SJSA1 (cell line): ENCODE measurements around the gene FEV. TPM values are rescaled to one million over a fixed set of nuclear protein-coding genes. Genes with fewer than 3 reads are reported as not detected.

Experiments used
- DNase-seq, 2 experiments: peaks; one replicate each; pipeline ENCODE4 v3.0.0-alpha.2; 2015 to 2020; ENCODE audit warnings: low spot score in 2 of 2, low read depth in 1 of 2
- H3K27ac ChIP-seq: fragments of 250-450 bp; sonication (Bioruptor Pico); 2 replicates; pipeline ENCODE4 v1.5.1; 2020; ENCODE audit warnings: mild to moderate bottlenecking, moderate library complexity
- H3K27me3 ChIP-seq: fragments of 250-450 bp; sonication (Bioruptor Pico); replicated peaks from 2 replicates; pipeline ENCODE4 v1.5.1; 2020; ENCODE audit warnings: mild to moderate bottlenecking, moderate library complexity
- H3K36me3 ChIP-seq: fragments of 250-450 bp; sonication (Bioruptor Pico); 2 replicates; pipeline ENCODE4 v1.5.1; 2020; ENCODE audit warnings: mild to moderate bottlenecking
- H3K4me1 ChIP-seq: fragments of 250-450 bp; sonication (Bioruptor Pico); replicated peaks from 2 replicates; pipeline ENCODE4 v1.6.1; 2021; ENCODE audit warnings: mild to moderate bottlenecking
- H3K4me3 ChIP-seq: fragments of 250-450 bp; sonication (Bioruptor Pico); 2 replicates; pipeline ENCODE4 v1.5.1; 2020; ENCODE audit warnings: mild to moderate bottlenecking
- H3K9me3 ChIP-seq: fragments of 250-450 bp; sonication (Bioruptor Pico); replicated peaks from 2 replicates; pipeline ENCODE4 v1.5.1; 2020; ENCODE audit warnings: mild to moderate bottlenecking
- total RNA-seq: library from RNA; depleted of rRNA; stranded (reverse); fragments of >200 nt; shearing (Covaris generic); gene quantifications from 2 replicates; pipeline ENCODE4 v1.2.3, GENCODE V29; 2014

The FEV gene
- total RNA-seq, 1 experiment from 2014 or later, result not detected

GRCh38 chr2:219022616-219023015, 37.6 kb upstream of the FEV start:
- Histone ChIP-seq H3K36me3 (no peaks in the 10 kb centered on the region), H3K27me3 (peaks cover 39% of the 10 kb centered on the region)
- DNase-seq, result no peak

GRCh38 chr2:219022041-219022440, 37.1 kb upstream of the FEV start:
- H3K4me3 ChIP-seq, result no peak overlapping the region
- DNase-seq, result no peak
- no peaks in the 10 kb centered on the region for H3K4me1 ChIP-seq
- H3K9me3 ChIP-seq, result no peaks in the 10 kb centered on the region
- H3K36me3 ChIP-seq, result no peaks in the 10 kb centered on the region
- no peak overlapping the region for H3K27ac ChIP-seq
- peaks cover 39% of the 10 kb centered on the region for H3K27me3 ChIP-seq

More at GRCh38 chr2:219022616-219023015, 37.6 kb upstream of the FEV start:
- no peak overlapping the region for H3K27ac ChIP-seq
- no peaks in the 10 kb centered on the region for H3K9me3 ChIP-seq
- no peaks in the 10 kb centered on the region for H3K4me1 ChIP-seq
- H3K4me3 ChIP-seq, result no peak overlapping the region

GRCh38 chr2:219021591-219021990, 36.6 kb upstream of the FEV start:
- DNase-seq, result no peak
- Histone ChIP-seq H3K27ac (no peak overlapping the region), H3K27me3 (peaks cover 39% of the 10 kb centered on the region), H3K36me3 (no peaks in the 10 kb centered on the region), H3K9me3 (no peaks in the 10 kb centered on the region), H3K4me3 (no peak overlapping the region), H3K4me1 (no peaks in the 10 kb centered on the region)

- Histone ChIP-seq H3K27ac (no peak overlapping the region), H3K36me3 (no peaks in the 10 kb centered on the region), H3K27me3 (peaks cover 31% of the 10 kb centered on the region), H3K4me1 (no peaks in the 10 kb centered on the region), H3K4me3 (no peak overlapping the region), H3K9me3 (no peaks in the 10 kb centered on the region)
- no peak for DNase-seq
Observed at GRCh38 chr2:219020604-219021365, 35.8 kb upstream of the FEV start.

- no peaks in the 10 kb centered on the region for H3K9me3 ChIP-seq
- H3K27ac ChIP-seq, result no peak overlapping the region
- peaks cover 21% of the 10 kb centered on the region for H3K27me3 ChIP-seq
- no peak overlapping the region for H3K4me3 ChIP-seq
- DNase-seq, result no peak
- H3K36me3 ChIP-seq, result no peaks in the 10 kb centered on the region
- H3K4me1 ChIP-seq, result no peaks in the 10 kb centered on the region
Observed at GRCh38 chr2:219019436-219019835, 34.5 kb upstream of the FEV start.

- Histone ChIP-seq H3K9me3 (no peaks in the 10 kb centered on the region), H3K27ac (no peak overlapping the region), H3K4me1 (no peaks in the 10 kb centered on the region), H3K27me3 (peaks cover 20% of the 10 kb centered on the region), H3K4me3 (no peak overlapping the region), H3K36me3 (no peaks in the 10 kb centered on the region)
- no peak for DNase-seq
Observed at GRCh38 chr2:219018726-219019125, 33.7 kb upstream of the FEV start.

GRCh38 chr2:219018286-219018685, 33.3 kb upstream of the FEV start:
- H3K4me1 ChIP-seq, result no peaks in the 10 kb centered on the region
- no peak for DNase-seq
- peaks cover 15% of the 10 kb centered on the region for H3K27me3 ChIP-seq
- no peak overlapping the region for H3K4me3 ChIP-seq
- H3K36me3 ChIP-seq, result no peaks in the 10 kb centered on the region
- no peak overlapping the region for H3K27ac ChIP-seq
- H3K9me3 ChIP-seq, result no peaks in the 10 kb centered on the region

- H3K27me3 ChIP-seq, result peaks cover 10% of the 10 kb centered on the region
- no peaks in the 10 kb centered on the region for H3K36me3 ChIP-seq
- H3K27ac ChIP-seq, result no peak overlapping the region
- H3K4me1 ChIP-seq, result no peaks in the 10 kb centered on the region
- no peak overlapping the region for H3K4me3 ChIP-seq
- H3K9me3 ChIP-seq, result no peaks in the 10 kb centered on the region
- no peak for DNase-seq
Observed at GRCh38 chr2:219017201-219017931, 32.4 kb upstream of the FEV start.

- no peak for DNase-seq
- peaks cover 10% of the 10 kb centered on the region for H3K27me3 ChIP-seq
- no peaks in the 10 kb centered on the region for H3K4me1 ChIP-seq
- H3K4me3 ChIP-seq, result no peak overlapping the region
- no peaks in the 10 kb centered on the region for H3K36me3 ChIP-seq
- no peaks in the 10 kb centered on the region for H3K9me3 ChIP-seq
- no peak overlapping the region for H3K27ac ChIP-seq
Observed at GRCh38 chr2:219016721-219017120, 31.7 kb upstream of the FEV start.

- no peaks in the 10 kb centered on the region for H3K9me3 ChIP-seq
- no peak overlapping the region for H3K4me3 ChIP-seq
- no peaks in the 10 kb centered on the region for H3K4me1 ChIP-seq
- no peak for DNase-seq
- peaks cover 5% of the 10 kb centered on the region; the same call in 1 of the 2 replicates for H3K27me3 ChIP-seq
- H3K36me3 ChIP-seq, result no peaks in the 10 kb centered on the region
- no peak overlapping the region for H3K27ac ChIP-seq
Observed at GRCh38 chr2:219010873-219011272, 25.9 kb upstream of the FEV start.

GRCh38 chr2:219010162-219010756, 25.3 kb upstream of the FEV start:
- H3K27me3 ChIP-seq, result peaks cover 9% of the 10 kb centered on the region
- H3K4me3 ChIP-seq, result no peak overlapping the region
- H3K36me3 ChIP-seq, result no peaks in the 10 kb centered on the region
- H3K27ac ChIP-seq, result no peak overlapping the region
- DNase-seq, result no peak
- H3K9me3 ChIP-seq, result no peaks in the 10 kb centered on the region
- H3K4me1 ChIP-seq, result no peaks in the 10 kb centered on the region

GRCh38 chr2:219009294-219009693, 24.3 kb upstream of the FEV start:
- H3K9me3 ChIP-seq, result no peaks in the 10 kb centered on the region
- no peaks in the 10 kb centered on the region for H3K4me1 ChIP-seq
- no peak overlapping the region for H3K27ac ChIP-seq
- H3K36me3 ChIP-seq, result no peaks in the 10 kb centered on the region
- no peak overlapping the region for H3K4me3 ChIP-seq
- peaks cover 12% of the 10 kb centered on the region for H3K27me3 ChIP-seq
- no peak for DNase-seq

GRCh38 chr2:219003979-219004378, 19.0 kb upstream of the FEV start:
- Histone ChIP-seq H3K4me3 (no peak overlapping the region), H3K27me3 (peaks cover 62% of the 10 kb centered on the region), H3K36me3 (no peaks in the 10 kb centered on the region), H3K27ac (no peak overlapping the region), H3K4me1 (peaks cover 4% of the 10 kb centered on the region; the same call in 1 of the 2 replicates), H3K9me3 (no peaks in the 10 kb centered on the region)
- DNase-seq, result no peak

GRCh38 chr2:219003267-219003634, 18.3 kb upstream of the FEV start:
- peaks cover 66% of the 10 kb centered on the region for H3K27me3 ChIP-seq
- H3K4me3 ChIP-seq, result no peak overlapping the region
- H3K4me1 ChIP-seq, result peaks cover 4% of the 10 kb centered on the region; the same call in 1 of the 2 replicates
- H3K9me3 ChIP-seq, result no peaks in the 10 kb centered on the region
- no peak for DNase-seq
- H3K36me3 ChIP-seq, result no peaks in the 10 kb centered on the region
- H3K27ac ChIP-seq, result no peak overlapping the region
